GM13976 (cell line): Measurements from ENCODE around the gene KCNC1.

Source experiments
- DNase-seq: peaks from one replicate; pipeline ENCODE4 v3.0.0; 2012; ENCODE audit warnings: low spot score
- CTCF ChIP-seq: IDR thresholded peaks from 2 replicates; pipeline ENCODE4 v1.5.1; 2012; ENCODE audit warnings: borderline replicate concordance, mild to moderate bottlenecking; ENCODE audit not compliant: insufficient read depth; ENCODE audit errors: extremely low read depth, missing control alignments, control extremely low read depth
- in situ Hi-C: fragments of 300-500 bp; cut with MboI; formaldehyde crosslinking; loops from one replicate; pipeline ENCODE4 v1.12.0; 2022; ENCODE audit warnings: low sequenced_read_pairs, mixed read lengths, inconsistent platforms; ENCODE audit not compliant: unreplicated experiment

KCNC1 gene

GRCh38 chr11:17772704-17773600, 38.4 kb downstream of the KCNC1 start:
- DNase-seq = no peak
- in situ Hi-C loops = no loop called here
- no peak for TF ChIP-seq CTCF

- in situ Hi-C loops = no loop called here
- no peak for TF ChIP-seq CTCF
- DNase-seq = no peak
These were observed 39.1 kb downstream of the KCNC1 start for GRCh38 chr11:17773674-17774073.

DNA sequence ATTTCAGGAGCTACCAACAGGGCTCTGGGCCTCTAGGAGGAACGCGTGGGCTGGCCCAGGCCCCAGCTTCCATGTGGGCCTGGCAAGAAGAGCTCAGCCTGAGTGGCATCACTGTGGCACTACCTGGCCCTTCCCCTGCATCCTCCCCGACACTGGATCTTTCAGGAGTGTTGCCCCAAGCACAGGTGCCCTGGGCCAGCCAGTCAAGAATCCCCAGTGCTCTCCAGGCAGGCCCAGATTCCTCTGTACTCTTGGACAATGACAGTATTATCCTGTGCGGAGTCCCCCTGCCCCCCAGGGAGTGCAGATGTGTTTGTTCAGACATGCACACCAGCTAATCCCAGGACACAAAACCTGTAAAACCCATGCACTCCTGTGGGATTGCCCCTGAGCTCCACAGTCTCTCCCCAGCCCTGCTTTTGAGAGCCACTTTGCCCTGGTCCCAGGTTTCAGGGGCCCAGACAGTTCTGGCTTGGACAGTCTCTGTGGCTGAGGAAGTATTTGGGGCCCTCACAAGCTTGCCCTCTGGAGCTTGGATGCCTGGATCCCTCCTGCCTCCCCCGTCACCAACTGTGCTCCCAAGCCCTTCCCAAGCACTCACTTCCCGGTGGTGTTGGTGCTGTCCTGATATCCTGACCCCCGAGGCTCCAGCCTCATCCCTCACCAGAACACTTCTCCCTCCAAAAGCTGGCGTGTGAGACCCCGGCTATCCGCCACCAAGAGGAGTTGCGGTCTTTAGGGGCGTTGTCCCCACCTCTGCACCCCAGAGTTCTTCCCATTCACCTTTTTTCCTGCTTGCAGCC, 39.9 kb downstream of the KCNC1 start:
- TF ChIP-seq CTCF = no peak
- DNase-seq = no peak
- in situ Hi-C loops = no loop called here

GRCh38 chr11:17775035-17775348, 40.4 kb downstream of the KCNC1 start:
- no peak for DNase-seq
- in situ Hi-C loops = no loop called here
- no peak for TF ChIP-seq CTCF

- in situ Hi-C loops = no loop called here
- no peak for DNase-seq
- no peak for TF ChIP-seq CTCF
These were observed 41.1 kb downstream of the KCNC1 start for GRCh38 chr11:17775507-17776211.

DNA sequence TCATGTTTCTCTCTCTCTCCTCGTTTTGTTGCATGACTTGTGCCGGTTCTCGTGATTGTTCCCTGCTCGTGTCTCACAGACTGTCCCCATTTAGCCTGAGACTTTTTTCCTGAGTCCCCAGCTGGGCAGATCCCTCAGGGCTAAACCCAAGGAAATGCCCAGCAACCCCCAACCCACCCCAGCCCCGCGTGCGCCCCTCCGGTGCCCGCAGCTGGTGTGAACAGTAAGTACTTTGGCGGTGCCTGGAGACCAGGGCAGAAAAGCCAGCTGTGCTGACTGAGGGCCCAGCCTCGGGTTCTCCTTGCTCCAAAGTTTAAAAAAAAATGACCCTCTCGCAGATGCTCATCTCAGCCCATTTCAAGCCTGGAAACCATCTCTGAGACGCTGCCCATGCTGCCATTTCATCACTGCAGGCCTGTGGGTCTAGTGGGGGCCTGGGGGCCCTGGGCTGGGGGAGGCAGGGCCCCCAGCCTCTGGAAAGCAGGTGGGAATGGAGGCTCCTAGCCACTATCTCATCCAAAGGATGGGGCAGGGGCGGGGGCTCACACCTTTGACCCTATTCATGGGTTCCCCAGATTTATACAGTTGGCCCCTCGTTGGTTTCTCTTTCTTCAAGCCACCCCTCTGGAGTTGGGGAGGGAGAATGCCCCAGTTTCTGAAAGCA, 41.8 kb downstream of the KCNC1 start:
- in situ Hi-C loops = no loop called here
- DNase-seq = no peak
- TF ChIP-seq CTCF = no peak
